ENCODE measurements around the gene CFAP97D2.

Gene CFAP97D2

GRCh38 chr13:114200399-114200911, 21.4 kb downstream of the CFAP97D2 start:
- DNase-seq = no peak

- no peak for DNase-seq
Measured at GRCh38 chr13:114202581-114202980, 23.5 kb downstream of the CFAP97D2 start.

GRCh38 chr13:114203536-114203935, 24.5 kb downstream of the CFAP97D2 start:
- peak; percentile 85 for DNase-seq

- DNase-seq = no peak
Measured at GRCh38 chr13:114204894-114205293, 25.8 kb downstream of the CFAP97D2 start.

- DNase-seq = no peak
Measured at GRCh38 chr13:114208134-114208533, 29.1 kb downstream of the CFAP97D2 start.

GRCh38 chr13:114211446-114212157, 32.5 kb downstream of the CFAP97D2 start:
- DNase-seq = no peak

- DNase-seq = no peak
Measured at GRCh38 chr13:114212158-114212495, 33.1 kb downstream of the CFAP97D2 start.

- DNase-seq = no peak
Measured at GRCh38 chr13:114213980-114214379, 34.9 kb downstream of the CFAP97D2 start.

GRCh38 chr13:114219392-114219791, 40.3 kb downstream of the CFAP97D2 start:
- no peak for DNase-seq

GRCh38 chr13:114222461-114222968, 43.5 kb downstream of the CFAP97D2 start:
- DNase-seq = no peak

- DNase-seq = no peak
Measured at GRCh38 chr13:114224201-114224600, 45.1 kb downstream of the CFAP97D2 start.

GRCh38 chr13:114225610-114226009, 46.6 kb downstream of the CFAP97D2 start:
- no peak for DNase-seq

- no peak for DNase-seq
Measured at GRCh38 chr13:114226088-114226487, 47.0 kb downstream of the CFAP97D2 start.

GRCh38 chr13:114226699-114227323, 47.8 kb downstream of the CFAP97D2 start:
- DNase-seq = peak; percentile 60

GRCh38 chr13:114227528-114227927, 48.5 kb downstream of the CFAP97D2 start:
- DNase-seq = no peak

- DNase-seq = no peak
Measured at GRCh38 chr13:114228176-114228575, 49.1 kb downstream of the CFAP97D2 start.

GRCh38 chr13:114229506-114229905, 50.4 kb downstream of the CFAP97D2 start:
- DNase-seq = no peak

GRCh38 chr13:114230117-114230516, 51.1 kb downstream of the CFAP97D2 start:
- DNase-seq = no peak

- no peak for DNase-seq
Measured at GRCh38 chr13:114230575-114230974, 51.5 kb downstream of the CFAP97D2 start.

GRCh38 chr13:114231886-114232285, 52.8 kb downstream of the CFAP97D2 start:
- no peak for DNase-seq

- DNase-seq = no peak
Measured at GRCh38 chr13:114234266-114234644, 55.2 kb downstream of the CFAP97D2 start.

- peak; percentile 98 for DNase-seq
Measured at GRCh38 chr13:114234645-114235421, 55.8 kb downstream of the CFAP97D2 start, which contains the start of gene CDC16. Gene CDC16 (plus strand): TSS chr13:114234897. CDS start chr13:114235085, 188 bp downstream.

GRCh38 chr13:114235697-114236096, 56.6 kb downstream of the CFAP97D2 start:
- no peak for DNase-seq
